SK-N-MC (cell line): ENCODE results near the gene TSPAN3.

Source experiments
- EZH2 ChIP-seq: fragments of 200-600 bp; sonication (generic); IDR thresholded peaks from one replicate; pipeline ENCODE4 v1.6.1; 2017; ENCODE audit warnings: antibody characterized with exemption
- FOXP2 ChIP-seq: optimal IDR thresholded peaks from 2 replicates; pipeline ENCODE3; 2011; ENCODE audit warnings: mild to moderate bottlenecking, moderate library complexity; ENCODE audit not compliant: insufficient read depth; ENCODE audit errors: extremely low read length, control extremely low read depth
- POLR2AphosphoS5 ChIP-seq: IDR thresholded peaks from 2 replicates; pipeline ENCODE4 v1.6.1; 2012; ENCODE audit warnings: mild to moderate bottlenecking, low read depth, low read length, borderline replicate concordance

DNA sequence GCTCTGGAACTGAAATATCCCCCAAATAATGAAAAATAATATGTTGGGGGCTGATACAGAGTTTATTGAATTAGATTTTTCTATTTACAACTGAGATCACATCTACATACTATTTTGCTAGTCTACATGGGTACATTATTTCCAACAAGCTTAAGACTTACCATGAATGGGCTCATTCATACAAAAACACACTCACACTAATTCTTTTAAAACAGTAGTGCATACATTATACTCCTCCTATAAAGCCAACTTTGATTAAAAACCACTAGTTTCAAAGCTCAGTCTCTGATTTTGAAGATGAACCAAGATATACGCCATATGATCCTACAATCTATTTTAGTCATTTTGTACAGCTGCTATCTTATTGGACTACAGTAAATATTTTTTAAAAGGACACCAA, 24.9 kb downstream of the TSPAN3 start:
- TF ChIP-seq EZH2 (no peak), POLR2AphosphoS5 (no peak), FOXP2 (no peak)
